Activated CD8-positive, alpha-beta T cell treated with anti-CD3 and anti-CD28 coated beads, Interleukin-2, amount 10 ng/mL, durations not matched to agents 7 days and 5 days (primary cell): ENCODE measurements around the gene MS4A8. TPM values are rescaled to one million over a fixed set of nuclear protein-coding genes. Genes with fewer than 3 reads are reported as not detected.
"Not testable (repeated sequence)": the region's sequence is repeated elsewhere in the genome, so short reads cannot be mapped to it uniquely, and the experiment has no call there.

Experiments
- ATAC-seq: fragments of 150-1000 bp; cut with Tn5 transposase; one replicate; pipeline ENCODE4 v1.10.0; 2021; ENCODE audit warnings: moderate library complexity
- CTCF ChIA-PET: fragments of 350-600 bp; sonication (Branson Sonifier 250); formaldehyde crosslinking; loops from one replicate; lab custom pipeline; 2021; ENCODE audit warnings: antibody characterized with exemption; lab: Charles Lee
- POLR2A ChIA-PET: fragments of 350-600 bp; sonication (Branson Sonifier 250); formaldehyde crosslinking; loops from one replicate; lab custom pipeline; 2021; ENCODE audit warnings: antibody characterized with exemption; lab: Charles Lee
- DNase-seq: peaks from one replicate; pipeline ENCODE4 v3.0.0-alpha.2; 2020
- H3K27ac Mint-ChIP-seq: one replicate; pipeline ENCODE4 v1.8.0; 2021; ENCODE audit warnings: mild to moderate bottlenecking, mixed read lengths
- H3K27me3 Mint-ChIP-seq: one replicate; pipeline ENCODE4 v1.8.0; 2021; ENCODE audit warnings: low read depth, mixed read lengths
- H3K36me3 Mint-ChIP-seq: one replicate; pipeline ENCODE4 v1.8.0; 2021; ENCODE audit warnings: low read depth, mixed read lengths
- H3K4me1 Mint-ChIP-seq: one replicate; pipeline ENCODE4 v1.8.0; 2021; ENCODE audit warnings: low read depth, mixed read lengths
- H3K4me3 Mint-ChIP-seq: one replicate; pipeline ENCODE4 v1.8.0; 2021; ENCODE audit warnings: mild to moderate bottlenecking, mixed read lengths
- H3K9me3 Mint-ChIP-seq: one replicate; pipeline ENCODE4 v1.8.0; 2022; ENCODE audit warnings: mixed read lengths; ENCODE audit not compliant: insufficient read depth
- total RNA-seq, 2 experiments: library from RNA; stranded (reverse); gene quantifications; one replicate each; pipeline ENCODE4 v1.2.3, GENCODE V29; 2021

The MS4A8 gene
- total RNA-seq, 2 experiments from 2014 or later = not detected

DNA sequence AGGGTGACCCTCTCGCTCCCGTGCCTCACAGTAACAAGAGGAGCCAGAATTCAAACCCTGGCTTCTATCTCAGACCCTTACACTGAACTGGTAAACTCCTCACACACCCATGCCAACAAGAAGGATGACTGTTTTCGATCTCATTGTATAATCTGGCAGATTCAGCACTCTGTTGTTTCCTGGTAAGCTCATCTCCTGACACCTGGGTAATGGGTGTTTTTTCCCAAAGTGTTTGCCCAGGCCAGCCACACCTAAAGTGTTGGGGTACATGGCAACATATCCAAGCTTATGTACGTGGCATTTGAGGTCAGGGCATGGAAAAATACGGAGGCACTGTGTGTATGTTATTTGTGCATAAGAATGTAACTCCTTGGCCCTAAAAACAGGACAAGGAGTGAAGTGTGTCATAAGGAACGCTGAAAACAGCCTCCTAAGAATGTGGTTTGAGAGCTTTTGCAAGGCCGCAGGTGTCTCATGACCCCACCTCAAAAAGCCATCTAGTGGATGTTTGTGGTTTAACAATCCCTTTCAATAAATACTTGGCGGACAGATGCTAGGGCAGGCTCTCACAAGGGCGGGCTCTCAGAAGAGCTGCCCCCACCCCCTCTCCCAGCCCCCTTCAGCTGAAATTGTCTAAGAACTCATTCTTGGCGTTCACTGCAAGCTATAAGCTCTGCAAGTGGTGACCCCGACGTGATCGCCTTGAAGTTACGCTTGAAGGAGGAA, 57.1 kb downstream of the MS4A8 start, which contains the start of gene MS4A15:
Gene MS4A15 (plus strand): TSS at position 561 of the 726 bp plus-strand sequence. CDS start 6,867 bp downstream, outside the sequence.
- no peaks in the 10 kb centered on the region for H3K4me1 Mint-ChIP-seq
- CTCF ChIA-PET = interaction anchor here (1.1 to 1.6 kb wide), 5 partner anchors 9 to 393 kb away, joined by 3 to 9 read pairs (median 4); no protein-coding TSS in a partner anchor
- H3K27ac Mint-ChIP-seq = no peak within 1 kb of the TSS
- POLR2A ChIA-PET = interaction anchor here (0.5 kb wide), 1 partner anchor 504 kb away, joined by 3 read pairs; no protein-coding TSS in a partner anchor
- peaks cover 30% of the 10 kb centered on the region for H3K27me3 Mint-ChIP-seq
- H3K9me3 Mint-ChIP-seq = no peaks in the 10 kb centered on the region
- ATAC-seq (no peak), DNase-seq (peak; percentile 23)
- H3K36me3 Mint-ChIP-seq = no peaks in the 10 kb centered on the region
- H3K4me3 Mint-ChIP-seq = no peak within 1 kb of the TSS

DNA sequence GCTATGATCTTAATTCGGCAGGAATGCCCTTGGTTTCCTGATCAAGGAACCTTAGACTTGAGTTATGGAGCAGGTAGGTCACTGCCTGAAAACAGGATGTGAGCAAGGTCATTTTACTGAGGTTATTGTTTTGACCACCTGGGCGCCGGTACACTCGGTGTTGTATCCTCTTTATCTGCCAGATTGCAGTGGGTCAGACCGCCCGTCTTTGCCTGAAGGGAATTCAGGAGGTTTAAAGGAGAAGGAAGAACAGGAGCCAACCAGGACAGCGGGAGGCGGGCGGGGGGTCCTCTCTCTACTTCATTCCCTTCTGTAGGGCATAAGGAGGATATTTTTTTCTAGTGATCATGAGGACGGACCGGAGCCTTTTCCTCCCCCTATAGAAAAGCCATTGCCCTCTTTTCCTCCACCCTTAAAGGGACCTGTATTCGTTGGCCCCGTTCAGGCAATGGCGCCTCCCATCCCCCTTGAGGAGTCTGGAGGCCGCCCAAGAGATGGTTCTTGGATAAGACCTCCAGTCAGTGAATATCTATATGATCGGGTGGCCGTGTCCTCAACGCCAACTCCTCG, 57.9 kb downstream of the MS4A8 start:
- H3K27ac Mint-ChIP-seq = no peak overlapping the region
- H3K27me3 Mint-ChIP-seq = peaks cover 32% of the 10 kb centered on the region

DNA sequence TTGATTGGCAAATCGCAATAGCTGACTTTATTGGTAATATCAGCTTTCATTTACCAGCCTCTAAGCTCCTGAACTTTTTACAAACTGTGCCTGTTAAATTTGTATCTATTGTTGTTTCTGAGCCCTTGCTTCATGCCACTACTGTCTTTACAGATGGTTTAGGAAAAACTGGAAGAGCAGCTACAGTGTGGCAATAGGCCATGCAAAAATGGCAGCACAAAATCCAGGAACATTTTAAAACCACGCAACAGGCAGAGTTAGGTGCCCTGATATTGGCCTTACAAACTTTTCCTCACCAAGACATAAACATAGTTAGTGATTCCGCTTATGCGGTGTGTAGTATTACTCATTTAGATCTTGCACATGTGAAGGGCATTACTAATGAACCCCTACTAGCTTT, 59.3 kb downstream of the MS4A8 start:
- H3K9me3 Mint-ChIP-seq, CTCF ChIA-PET, DNase-seq, ATAC-seq, H3K4me1 Mint-ChIP-seq, H3K36me3 Mint-ChIP-seq, POLR2A ChIA-PET, H3K27ac Mint-ChIP-seq, H3K4me3 Mint-ChIP-seq: not testable (repeated sequence)
- peaks cover 30% of the 10 kb centered on the region for H3K27me3 Mint-ChIP-seq

More for the DNA sequence above, 57.9 kb downstream of the MS4A8 start:
- ChIA-PET POLR2A (no interaction called here), CTCF (interaction anchor here (1.2 to 1.4 kb wide), 3 partner anchors 8 to 394 kb away, joined by 3 to 9 read pairs (median 4); no protein-coding TSS in a partner anchor)
- DNase-seq (no peak), ATAC-seq (no peak)
- Mint-ChIP-seq H3K4me1 (no peaks in the 10 kb centered on the region), H3K36me3 (no peaks in the 10 kb centered on the region), H3K9me3 (no peaks in the 10 kb centered on the region), H3K4me3 (no peak overlapping the region)

DNA sequence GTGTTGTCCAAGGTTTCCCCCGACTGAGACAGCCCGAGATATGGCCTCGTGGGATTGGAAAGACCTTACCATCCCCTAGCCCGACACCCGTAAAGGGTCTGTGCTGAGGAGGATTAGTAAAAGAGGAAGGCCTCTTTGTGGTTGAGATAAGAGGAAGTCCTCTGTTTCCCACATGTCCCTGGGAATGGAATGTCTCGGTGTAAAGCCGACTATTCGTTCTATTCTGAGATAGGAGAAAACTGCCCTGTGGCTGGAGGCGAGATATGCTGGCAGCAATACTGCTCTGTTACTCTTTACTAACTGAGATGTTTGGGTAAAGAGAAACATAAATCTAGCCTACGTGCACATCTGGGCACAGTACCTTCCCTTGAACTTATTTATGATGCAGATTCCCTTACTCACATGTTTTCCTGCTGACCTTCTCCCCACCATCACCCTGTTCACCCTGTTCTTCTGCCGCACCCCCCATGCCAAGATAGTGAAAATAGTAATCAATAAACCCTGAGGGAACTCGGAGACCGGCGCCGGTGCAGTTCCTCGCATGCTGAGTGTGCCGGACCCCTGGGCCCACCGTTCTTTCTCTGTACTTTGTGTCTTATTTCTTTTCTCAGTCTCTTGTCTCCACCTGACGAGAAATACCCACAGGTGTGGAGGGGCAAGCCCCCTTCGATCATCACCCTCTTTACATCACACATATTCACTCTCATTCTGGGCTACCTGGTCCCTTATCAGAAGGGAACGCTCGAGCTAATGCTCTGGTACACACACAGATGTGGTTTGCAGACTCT, 60.2 kb downstream of the MS4A8 start:
- DNase-seq, ATAC-seq, H3K4me1 Mint-ChIP-seq, H3K4me3 Mint-ChIP-seq, POLR2A ChIA-PET, H3K9me3 Mint-ChIP-seq, H3K36me3 Mint-ChIP-seq, CTCF ChIA-PET, H3K27ac Mint-ChIP-seq: not testable (repeated sequence)
- H3K27me3 Mint-ChIP-seq = peaks cover 32% of the 10 kb centered on the region

DNA sequence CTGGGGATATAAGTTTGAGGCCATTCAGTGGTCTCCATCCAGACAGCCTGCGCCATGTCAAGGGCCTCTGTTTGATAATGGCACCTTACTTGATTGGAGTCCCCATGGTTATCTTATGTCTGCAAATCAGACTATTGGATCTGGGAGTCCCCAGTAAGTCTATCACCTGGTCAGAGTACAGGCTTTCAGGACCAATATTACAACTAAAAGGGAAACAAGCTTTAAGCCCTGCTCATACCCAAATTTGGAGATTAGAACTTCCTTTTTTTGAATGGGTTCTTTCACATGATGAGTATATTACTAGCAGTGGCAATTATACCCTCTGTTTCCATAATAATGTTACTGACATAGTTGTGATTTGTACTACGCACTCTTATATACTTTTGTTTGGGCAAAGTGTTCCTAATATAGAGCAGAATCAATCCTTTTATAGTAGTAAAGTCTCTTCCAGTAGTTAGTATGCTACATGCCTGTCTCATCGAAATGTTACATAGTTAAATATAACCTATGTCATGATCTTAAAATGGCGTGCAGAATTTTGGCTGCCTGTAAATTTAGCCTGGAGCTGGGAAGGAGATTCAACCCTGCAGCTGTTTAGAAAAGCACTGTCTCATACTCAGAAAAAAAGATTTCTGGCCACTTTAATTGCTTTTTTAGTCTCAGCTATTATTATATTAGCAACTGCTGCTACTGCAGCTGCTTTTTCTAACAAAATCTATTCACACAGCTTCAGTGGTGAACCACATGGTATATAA, 62.2 kb downstream of the MS4A8 start:
- Mint-ChIP-seq H3K9me3 (no peaks in the 10 kb centered on the region), H3K36me3 (no peaks in the 10 kb centered on the region), H3K27ac (no peak overlapping the region), H3K4me1 (no peaks in the 10 kb centered on the region), H3K27me3 (peaks cover 32% of the 10 kb centered on the region), H3K4me3 (no peak overlapping the region)
- ATAC-seq = no peak
- POLR2A ChIA-PET = no interaction called here
- CTCF ChIA-PET = interaction anchor here (1.2 kb wide), 1 partner anchor 126 kb away, joined by 3 read pairs; no protein-coding TSS in a partner anchor
- DNase-seq = no peak

DNA sequence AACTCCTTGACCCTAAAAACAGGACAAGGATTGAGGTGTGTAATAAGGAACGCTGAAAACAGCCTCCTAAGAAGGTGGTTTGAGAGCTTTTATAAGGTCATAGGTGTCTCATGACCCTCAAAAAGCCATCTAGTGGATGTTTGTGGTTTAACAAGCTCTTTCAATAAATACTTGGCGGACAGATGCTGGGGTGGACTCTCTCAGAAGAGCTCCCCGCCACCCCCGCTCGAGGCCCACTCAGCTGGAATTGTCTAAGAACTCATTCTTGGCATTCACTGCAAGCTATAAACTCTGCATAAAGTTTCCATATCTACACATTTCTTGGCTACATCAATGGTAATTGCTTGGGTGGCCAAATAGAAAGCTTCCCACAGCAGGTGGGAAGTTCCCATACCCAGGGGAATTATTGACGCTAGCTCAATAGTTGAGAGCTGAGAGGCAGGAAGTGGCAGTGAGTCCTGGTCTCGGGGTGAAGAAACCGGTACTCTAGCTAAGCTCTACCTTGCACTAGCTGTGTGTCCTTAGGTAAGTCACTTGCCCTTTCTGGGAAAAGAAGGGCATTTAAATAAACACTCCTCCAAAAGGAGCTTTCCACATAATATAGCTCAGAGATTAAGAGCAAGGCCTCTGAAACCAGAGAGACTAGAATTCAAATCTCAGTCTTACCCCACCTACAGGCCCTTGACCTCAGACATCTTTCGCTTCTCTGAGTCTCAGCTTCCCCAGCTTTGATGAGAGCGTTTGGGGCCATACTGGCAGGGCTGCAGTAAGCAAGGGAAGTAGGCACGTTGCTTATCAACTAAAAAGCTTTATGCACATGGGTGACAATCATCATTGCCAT, 63.7 kb downstream of the MS4A8 start:
- ChIA-PET POLR2A (no interaction called here), CTCF (interaction anchor here (1.0 to 6.1 kb wide), 8 partner anchors 13 to 399 kb away, joined by 3 to 49 read pairs (median 4); no protein-coding TSS in a partner anchor)
- peaks cover 33% of the 10 kb centered on the region for H3K27me3 Mint-ChIP-seq

DNA sequence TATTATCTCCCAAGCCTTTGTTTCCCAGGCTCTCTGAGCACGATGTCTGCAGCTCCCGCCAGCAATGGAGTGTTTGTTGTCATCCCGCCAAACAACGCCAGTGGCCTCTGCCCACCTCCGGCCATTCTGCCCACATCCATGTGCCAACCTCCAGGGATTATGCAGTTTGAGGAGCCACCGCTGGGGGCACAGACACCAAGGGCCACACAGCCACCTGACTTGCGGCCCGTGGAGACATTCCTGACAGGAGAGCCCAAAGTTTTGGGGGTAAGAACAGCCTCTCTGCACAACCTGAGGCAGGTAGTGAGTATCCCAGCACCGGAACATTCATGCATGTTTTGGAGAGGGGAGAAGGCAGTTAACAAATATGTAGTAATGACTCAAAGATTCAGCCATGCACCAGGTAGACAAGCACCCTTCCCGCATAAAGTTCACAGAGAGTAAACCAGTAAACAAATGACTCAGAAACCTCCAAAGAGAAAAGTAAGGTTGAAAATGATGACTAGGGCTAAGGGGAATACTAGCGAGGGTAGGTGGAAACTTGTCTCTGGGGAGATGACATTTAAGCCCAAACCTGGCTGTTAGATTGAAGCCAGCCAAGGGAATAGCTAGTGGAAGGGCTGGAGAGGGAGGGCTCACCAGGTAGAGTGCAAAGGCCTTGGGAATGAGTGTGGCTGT, 64.4 kb downstream of the MS4A8 start:
- no peaks in the 10 kb centered on the region for H3K9me3 Mint-ChIP-seq

More for the DNA sequence above, 63.7 kb downstream of the MS4A8 start:
- DNase-seq = no peak
- Mint-ChIP-seq H3K27ac (no peak overlapping the region), H3K9me3 (no peaks in the 10 kb centered on the region), H3K4me1 (no peaks in the 10 kb centered on the region), H3K4me3 (no peak overlapping the region), H3K36me3 (no peaks in the 10 kb centered on the region)
- no peak for ATAC-seq

DNA sequence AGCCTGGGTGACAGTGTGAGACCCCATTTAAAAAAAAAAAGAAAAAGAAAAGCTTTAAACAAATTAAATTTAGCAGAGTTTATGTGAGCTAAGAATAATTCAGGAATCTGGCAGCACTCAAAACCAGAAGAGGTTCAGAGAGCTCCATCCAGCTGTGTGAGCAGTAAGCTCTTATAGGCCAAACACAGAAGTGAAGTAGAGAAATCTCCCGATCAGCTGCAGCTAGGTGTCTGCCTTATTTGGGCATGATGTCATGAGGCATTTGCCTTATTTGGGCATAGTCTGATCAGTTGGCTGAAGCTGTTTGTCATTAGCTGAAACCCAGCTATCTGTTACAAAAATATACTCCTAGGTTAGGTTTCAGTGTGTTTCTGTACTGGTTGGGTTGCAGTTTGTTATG, 65.5 kb downstream of the MS4A8 start:
- H3K9me3 Mint-ChIP-seq = no peaks in the 10 kb centered on the region
- ATAC-seq (no peak), DNase-seq (no peak)
- ChIA-PET CTCF (interaction anchor here (1.4 to 6.1 kb wide), 3 partner anchors 8 to 123 kb away, joined by 4 to 49 read pairs (median 9); partner anchors contain the start of gene MS4A15), POLR2A (no interaction called here)
- no peak overlapping the region for H3K4me3 Mint-ChIP-seq
- no peaks in the 10 kb centered on the region for H3K36me3 Mint-ChIP-seq
- peaks cover 18% of the 10 kb centered on the region for H3K27me3 Mint-ChIP-seq
- no peak overlapping the region for H3K27ac Mint-ChIP-seq
- H3K4me1 Mint-ChIP-seq = no peaks in the 10 kb centered on the region

More for the DNA sequence above, 64.4 kb downstream of the MS4A8 start:
- peaks cover 29% of the 10 kb centered on the region for H3K27me3 Mint-ChIP-seq
- H3K4me1 Mint-ChIP-seq = no peaks in the 10 kb centered on the region
- ChIA-PET CTCF (interaction anchor here (1.1 to 6.1 kb wide), 5 partner anchors 13 to 135 kb away, joined by 4 to 49 read pairs (median 5); no protein-coding TSS in a partner anchor), POLR2A (no interaction called here)
- no peak overlapping the region for H3K27ac Mint-ChIP-seq
- DNase-seq = no peak
- no peak for ATAC-seq
- H3K36me3 Mint-ChIP-seq = no peaks in the 10 kb centered on the region
- no peak overlapping the region for H3K4me3 Mint-ChIP-seq

DNA sequence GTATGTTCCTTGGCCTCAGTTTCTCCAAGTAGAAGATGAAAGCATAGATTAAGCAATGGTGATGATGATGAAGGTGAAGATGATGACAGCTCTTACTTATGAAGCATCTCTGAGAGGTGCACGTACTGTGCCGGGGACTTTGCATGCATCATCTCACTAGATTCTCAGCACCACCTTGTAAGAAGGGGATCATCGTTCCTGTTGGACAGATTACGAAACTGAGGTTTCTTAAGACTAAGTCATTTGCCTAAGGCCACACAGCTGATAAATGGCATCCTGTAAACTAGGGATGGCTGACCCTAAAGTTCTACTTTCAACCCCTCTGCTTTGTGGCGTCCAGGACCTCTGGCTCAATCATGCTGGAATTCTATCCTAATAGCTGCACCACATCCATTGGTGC, 65.9 kb downstream of the MS4A8 start:
- ChIA-PET POLR2A (no interaction called here), CTCF (interaction anchor here (1.4 to 6.1 kb wide), 3 partner anchors 9 to 122 kb away, joined by 4 to 49 read pairs (median 9); partner anchors contain the start of gene MS4A15)
- Mint-ChIP-seq H3K27me3 (peaks cover 14% of the 10 kb centered on the region), H3K4me3 (no peak overlapping the region), H3K9me3 (no peaks in the 10 kb centered on the region), H3K36me3 (no peaks in the 10 kb centered on the region), H3K4me1 (no peaks in the 10 kb centered on the region), H3K27ac (no peak overlapping the region)
- ATAC-seq (no peak), DNase-seq (no peak)
